NCI-H1092 (cell line): Measurements from ENCODE around the gene FKBP15.
"Not testable (repeated sequence)": the region's sequence is repeated elsewhere in the genome, so short reads cannot be mapped to it uniquely, and the experiment has no call there.

Experiments used
- DNase-seq: peaks from one replicate; lab custom pipeline; 2025; lab: John Stamatoyannopoulos, UW

The FKBP15 gene

GRCh38 chr9:113221003-113221799 is at the start of gene FKBP15, which contains the start of gene SLC31A1:
TSS of gene FKBP15 (minus strand) at chr9:113221277. CDS start at chr9:113221243, 34 bp downstream.
TSS of gene SLC31A1 (plus strand) at chr9:113221544. CDS start at chr9:113256149, 34,605 bp downstream.
- DNase-seq, result peak; percentile 97

- DNase-seq, result no peak
These were observed 48.8 kb upstream of the FKBP15 start for GRCh38 chr9:113269871-113270270.

GRCh38 chr9:113269355-113269754 is 48.3 kb upstream of the FKBP15 start:
- DNase-seq, result no peak

GRCh38 chr9:113267911-113268566 is 47.0 kb upstream of the FKBP15 start:
- no peak for DNase-seq

GRCh38 chr9:113266174-113266573 is 45.1 kb upstream of the FKBP15 start:
- no peak for DNase-seq

GRCh38 chr9:113261917-113262671 is 41.0 kb upstream of the FKBP15 start:
- no peak for DNase-seq

GRCh38 chr9:113258282-113258681 is 37.2 kb upstream of the FKBP15 start:
- no peak for DNase-seq

GRCh38 chr9:113257863-113258262 is 36.8 kb upstream of the FKBP15 start:
- DNase-seq, result no peak

GRCh38 chr9:113255438-113255837 is 34.4 kb upstream of the FKBP15 start:
- DNase-seq, result no peak

GRCh38 chr9:113254991-113255390 is 33.9 kb upstream of the FKBP15 start:
- DNase-seq, result no peak

GRCh38 chr9:113250807-113251206 is 29.7 kb upstream of the FKBP15 start:
- DNase-seq, result no peak

GRCh38 chr9:113249661-113250060 is 28.6 kb upstream of the FKBP15 start:
- not testable (repeated sequence) for DNase-seq

GRCh38 chr9:113247640-113248039 is 26.6 kb upstream of the FKBP15 start:
- DNase-seq, result no peak

- no peak for DNase-seq
These were observed 25.9 kb upstream of the FKBP15 start for GRCh38 chr9:113246928-113247327.

GRCh38 chr9:113245894-113246293 is 24.8 kb upstream of the FKBP15 start:
- no peak for DNase-seq

- no peak for DNase-seq
These were observed 23.5 kb upstream of the FKBP15 start for GRCh38 chr9:113244556-113244955.

- DNase-seq, result no peak
These were observed 20.1 kb upstream of the FKBP15 start for GRCh38 chr9:113241161-113241560.

GRCh38 chr9:113238859-113239232 is 17.8 kb upstream of the FKBP15 start:
- DNase-seq, result no peak

GRCh38 chr9:113238202-113238858 is 17.3 kb upstream of the FKBP15 start:
- no peak for DNase-seq

- no peak for DNase-seq
These were observed 15.9 kb upstream of the FKBP15 start for GRCh38 chr9:113237026-113237425.

GRCh38 chr9:113235701-113236255 is 14.7 kb upstream of the FKBP15 start:
- not testable (repeated sequence) for DNase-seq

- no peak for DNase-seq
These were observed 10.6 kb upstream of the FKBP15 start for GRCh38 chr9:113231701-113232100.
